LNCAP (cell line): ENCODE measurements around the gene ATP13A2.
A peak's percentile ranks its signal among the peaks of the same experiment; 100 is the strongest.

Experiments
- TF ChIP-seq, protein P1 (sequence below): fragments of 450-650 bp; IDR thresholded peaks from 2 replicates; pipeline ENCODE4 v1.5.1; 2017; ENCODE audit warnings: mild to moderate bottlenecking

ATP13A2 gene

DNA sequence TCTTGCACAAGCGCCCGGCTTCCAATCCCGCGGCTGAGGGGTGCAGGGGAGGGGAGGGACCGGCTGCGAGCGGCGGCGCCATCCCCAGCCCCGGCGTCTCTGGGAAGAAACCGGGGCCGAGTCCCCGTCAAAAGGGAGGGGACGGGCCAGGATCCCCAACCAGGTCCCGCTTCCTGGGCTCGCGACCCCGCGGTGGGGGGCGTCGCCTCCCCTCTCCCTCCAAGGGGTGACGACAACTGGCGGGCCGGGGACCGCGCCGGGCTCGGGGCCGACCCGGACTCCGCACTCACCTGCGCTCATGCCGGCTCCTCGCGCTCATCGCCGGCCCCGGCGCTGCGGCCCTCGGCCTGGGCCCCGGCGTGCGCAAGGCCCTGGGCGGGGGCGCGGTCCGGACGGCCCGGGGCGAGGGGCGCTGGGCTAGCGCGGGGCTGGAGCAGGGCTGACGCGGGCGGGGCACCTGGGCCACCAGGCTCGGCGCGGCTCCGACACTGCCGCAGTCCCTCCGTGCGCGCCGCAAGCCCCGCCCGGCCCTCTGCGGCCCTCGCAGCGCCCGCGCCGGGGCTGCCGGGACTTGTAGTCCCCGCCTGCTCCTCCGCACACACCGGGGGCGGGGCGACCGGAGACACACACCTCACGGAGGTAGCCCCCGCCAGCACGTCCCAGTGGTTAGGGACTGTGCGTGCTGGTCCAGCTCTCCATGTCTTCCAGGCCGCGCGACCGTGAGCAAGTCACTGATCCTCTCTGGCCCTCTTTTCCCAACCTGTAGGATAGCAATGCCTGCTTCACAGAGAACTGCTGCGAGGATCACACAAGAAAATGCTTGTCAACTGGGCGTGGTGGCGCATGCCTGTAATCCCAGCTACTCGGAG, at the start of gene ATP13A2:
ATP13A2 (minus strand) TSS at position 490 of the 869 bp plus-strand sequence; CDS start at position 300, 190 bp downstream.
- TF ChIP-seq, protein P1, sequence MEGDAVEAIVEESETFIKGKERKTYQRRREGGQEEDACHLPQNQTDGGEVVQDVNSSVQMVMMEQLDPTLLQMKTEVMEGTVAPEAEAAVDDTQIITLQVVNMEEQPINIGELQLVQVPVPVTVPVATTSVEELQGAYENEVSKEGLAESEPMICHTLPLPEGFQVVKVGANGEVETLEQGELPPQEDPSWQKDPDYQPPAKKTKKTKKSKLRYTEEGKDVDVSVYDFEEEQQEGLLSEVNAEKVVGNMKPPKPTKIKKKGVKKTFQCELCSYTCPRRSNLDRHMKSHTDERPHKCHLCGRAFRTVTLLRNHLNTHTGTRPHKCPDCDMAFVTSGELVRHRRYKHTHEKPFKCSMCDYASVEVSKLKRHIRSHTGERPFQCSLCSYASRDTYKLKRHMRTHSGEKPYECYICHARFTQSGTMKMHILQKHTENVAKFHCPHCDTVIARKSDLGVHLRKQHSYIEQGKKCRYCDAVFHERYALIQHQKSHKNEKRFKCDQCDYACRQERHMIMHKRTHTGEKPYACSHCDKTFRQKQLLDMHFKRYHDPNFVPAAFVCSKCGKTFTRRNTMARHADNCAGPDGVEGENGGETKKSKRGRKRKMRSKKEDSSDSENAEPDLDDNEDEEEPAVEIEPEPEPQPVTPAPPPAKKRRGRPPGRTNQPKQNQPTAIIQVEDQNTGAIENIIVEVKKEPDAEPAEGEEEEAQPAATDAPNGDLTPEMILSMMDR: no peak

DNA sequence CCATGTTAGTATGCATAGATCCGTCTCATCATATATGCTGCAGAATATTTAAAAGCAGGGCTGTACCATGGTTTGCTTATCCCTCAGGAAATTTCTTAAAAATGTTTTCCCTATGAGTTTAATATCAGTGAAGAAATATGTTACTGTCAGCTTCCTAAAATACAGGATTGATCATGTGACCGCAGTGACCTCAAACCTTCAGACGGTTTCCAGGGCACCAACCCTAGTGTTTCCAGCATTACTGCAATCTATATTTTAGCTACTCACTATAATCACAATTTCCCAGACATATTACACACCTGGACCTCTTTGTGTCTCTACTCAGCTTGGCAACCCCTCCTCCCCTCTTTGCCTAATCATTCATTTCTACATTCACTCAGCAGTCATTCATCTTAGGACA, 49.8 kb upstream of the ATP13A2 start:
- TF ChIP-seq, protein P1: no peak

DNA sequence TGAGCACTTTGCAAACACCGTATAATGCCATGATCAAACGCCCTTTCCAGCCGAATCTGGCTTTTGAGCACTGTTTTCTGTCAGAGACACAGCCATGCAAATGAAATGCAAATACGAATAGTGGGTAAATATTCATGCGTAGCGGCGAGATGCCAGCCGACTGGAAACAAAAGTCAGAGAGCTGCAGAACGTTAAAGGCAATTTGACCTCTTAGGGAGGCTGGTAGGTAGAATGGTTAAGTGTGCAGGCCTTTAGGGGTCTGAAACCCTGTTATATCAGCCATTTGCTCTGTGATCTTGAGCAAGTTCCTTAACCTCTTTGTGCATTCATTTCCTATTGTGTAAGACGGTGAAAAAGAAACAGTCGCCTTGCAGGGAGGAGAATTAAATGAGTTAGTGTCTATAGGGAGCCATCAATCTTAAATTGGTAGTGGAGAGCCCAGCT, 48.6 kb upstream of the ATP13A2 start:
- TF ChIP-seq, protein P1: no peak

DNA sequence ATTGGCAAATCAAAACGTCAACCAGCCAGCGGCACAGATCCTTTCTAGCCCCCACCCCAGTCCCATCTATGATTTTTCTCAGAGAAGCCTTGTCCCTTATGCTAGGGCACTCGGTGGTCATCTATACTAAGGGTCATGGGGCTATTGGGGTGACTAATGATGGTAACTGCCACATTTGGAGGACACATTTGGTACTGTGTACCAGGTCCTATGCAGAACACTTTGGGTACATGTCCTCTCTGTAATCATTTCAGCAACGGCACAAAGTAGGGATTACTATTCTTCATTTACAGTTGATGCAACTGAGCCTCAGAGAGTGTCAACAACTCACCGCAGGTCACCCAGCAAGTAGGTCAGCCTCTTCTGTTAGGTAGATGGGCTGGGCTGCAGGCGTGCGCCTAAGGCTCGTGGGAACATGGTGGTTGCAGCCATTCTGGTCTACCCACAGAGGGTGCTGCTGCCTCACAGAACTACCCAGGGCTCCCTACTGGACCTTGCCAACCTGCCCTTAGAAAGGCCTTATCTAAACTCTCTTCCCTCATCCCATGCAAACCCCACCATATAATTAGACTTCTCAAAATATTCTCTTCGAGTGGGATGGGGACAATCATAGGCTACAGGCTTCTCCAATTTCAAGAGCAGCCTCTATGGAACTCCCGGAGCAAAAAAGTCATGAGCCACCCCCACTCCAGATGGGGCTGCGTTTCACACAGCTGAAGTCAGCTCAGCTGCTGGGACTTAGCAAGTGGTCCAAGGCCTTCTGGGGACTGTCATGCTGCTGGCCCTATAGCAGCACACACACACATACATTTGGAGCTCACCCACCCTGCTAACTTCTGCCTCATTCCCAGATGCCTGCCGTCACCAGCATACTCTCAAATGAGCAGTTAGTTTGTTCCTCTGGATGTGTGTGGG, 47.9 kb upstream of the ATP13A2 start:
- TF ChIP-seq, protein P1: peak; percentile 51

- TF ChIP-seq, protein P1: no peak
These were observed 44.8 kb upstream of the ATP13A2 start for GRCh38 chr1:17056551-17056950.

- TF ChIP-seq, protein P1: no peak
These were observed 44.1 kb upstream of the ATP13A2 start for GRCh38 chr1:17055801-17056200.

DNA sequence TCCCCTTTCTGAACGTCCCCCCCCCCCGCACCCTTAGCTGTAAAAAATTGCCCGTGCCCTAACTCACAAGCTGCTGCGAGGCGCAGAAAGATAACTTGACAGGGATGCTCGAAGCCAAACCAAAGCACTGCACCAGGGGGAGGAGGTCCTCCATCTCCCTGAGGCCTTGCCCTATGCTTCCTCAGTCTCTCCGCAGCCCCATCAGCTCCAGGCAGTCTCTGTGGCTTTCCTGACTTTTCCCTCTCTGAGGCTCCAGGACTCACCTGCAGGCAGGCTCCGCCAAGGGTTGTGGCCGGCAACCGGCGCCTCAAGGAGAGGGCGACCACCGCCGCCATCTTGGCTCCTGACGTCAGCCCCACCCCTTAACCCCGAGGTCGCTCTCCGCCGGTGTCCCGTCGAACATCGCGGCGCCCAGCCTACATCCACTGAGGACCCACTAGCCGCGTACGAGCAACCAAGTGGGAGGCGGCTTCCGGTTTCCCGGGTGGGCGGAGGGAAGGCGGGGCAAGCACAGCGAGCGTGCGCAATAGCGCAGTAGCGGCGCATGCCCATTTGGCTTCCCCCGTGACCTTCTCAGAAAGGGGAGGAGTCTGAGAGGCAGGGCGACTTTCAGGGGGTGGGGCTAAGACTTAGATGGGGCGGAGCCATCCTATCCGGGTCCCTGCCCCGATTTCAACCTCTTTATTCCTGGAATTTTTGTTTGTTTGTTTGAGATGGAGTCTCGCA, 42.1 kb upstream of the ATP13A2 start, which contains the start of gene SDHB:
SDHB (minus strand) TSS at position 348 of the 726 bp plus-strand sequence; CDS start at position 335, 13 bp downstream.
- TF ChIP-seq, protein P1: no peak
